GM12878 (cell line): ENCODE data around the gene PGBD5. TPM values are rescaled to one million over a fixed set of nuclear protein-coding genes. Genes with fewer than 3 reads are reported as not detected.

Experiments used
- ATAC-seq: fragments of 200-7000 bp; cut with Tn5 transposase; 3 replicates; pipeline ENCODE4 v1.9.1; 2020; ENCODE audit warnings: mild to moderate bottlenecking, moderate library complexity
- BruUV-seq: library from RNA; stranded (reverse); fragments of 400-500 nt; replicated peaks from 2 replicates; lab custom pipeline; 2021; lab: Mats Ljungman, UMichigan
- CTCF ChIA-PET: fragments of 300-600 bp; sonication (Branson Sonifier 250); formaldehyde crosslinking; extraction: SDS; loops from one replicate; lab custom pipeline; 2021; ENCODE audit warnings: inconsistent platforms; lab: Yijun Ruan, JAX
- POLR2A ChIA-PET: fragments of 350-600 bp; formaldehyde crosslinking; extraction: SDS; loops from one replicate; lab custom pipeline; 2021; ENCODE audit warnings: inconsistent platforms; lab: Charles Lee
- RAD21 ChIA-PET: fragments of 300-600 bp; sonication (Branson Sonifier 250); formaldehyde crosslinking; loops from one replicate; lab custom pipeline; 2023; ENCODE audit warnings: antibody characterized with exemption; ENCODE audit not compliant: unreplicated experiment; lab: Charles Lee
- SMC1A ChIA-PET: fragments of 300-600 bp; sonication (Branson Sonifier 250); formaldehyde crosslinking; loops from one replicate; lab custom pipeline; 2023; ENCODE audit not compliant: unreplicated experiment, uncharacterized antibody; lab: Charles Lee
- DNase-seq: peaks from one replicate; pipeline ENCODE4 v3.0.0-alpha.2; 2011; ENCODE audit warnings: low read depth, low spot score
- FAIRE-seq: peaks from 3 replicates; lab custom pipeline; 2011; peaks lifted over from hg19 to GRCh38; lab: Jason Lieb, UNC
- H2AFZ ChIP-seq: 2 replicates; pipeline ENCODE4 v1.6.0; 2011; ENCODE audit warnings: low read depth, low read length, control low read depth; ENCODE audit not compliant: control insufficient read depth
- H3K27ac ChIP-seq: 2 replicates; pipeline ENCODE4 v1.5.1; 2011; ENCODE audit warnings: control low read depth; ENCODE audit not compliant: control insufficient read depth, insufficient read depth
- H3K27me3 ChIP-seq, 2 experiments: replicated peaks in 1 of 2; 2 replicates each; pipeline versions ENCODE4 v1.6.0 to v1.6.1; 2011; ENCODE audit warnings: low read length in 1 of 2; ENCODE audit not compliant: control insufficient read depth in 2 of 2, insufficient read depth in 2 of 2
- H3K36me3 ChIP-seq, 2 experiments: 2 replicates each; pipeline ENCODE4 v1.5.1; 2011; ENCODE audit warnings: low read length in 1 of 2; ENCODE audit not compliant: control insufficient read depth in 2 of 2, insufficient read depth in 2 of 2
- H3K4me1 ChIP-seq: 2 replicates; pipeline ENCODE4 v1.6.1; 2011; ENCODE audit warnings: mild to moderate bottlenecking, low read length, moderate library complexity, mixed read lengths; ENCODE audit not compliant: control insufficient read depth, insufficient read depth
- H3K4me2 ChIP-seq: 2 replicates; pipeline ENCODE4 v1.6.0; 2011; ENCODE audit warnings: control low read depth; ENCODE audit not compliant: control insufficient read depth, insufficient read depth
- H3K4me3 ChIP-seq: fragments of 200-600 bp; sonication (generic); 2 replicates; pipeline ENCODE4 v1.5.1; 2016
- H3K79me2 ChIP-seq: 2 replicates; pipeline ENCODE4 v1.6.0; 2011; ENCODE audit warnings: low read length; ENCODE audit not compliant: control insufficient read depth, insufficient read depth
- H3K9ac ChIP-seq: 2 replicates; pipeline ENCODE4 v1.8.0; 2011; ENCODE audit warnings: low read length, control low read depth, mixed read lengths; ENCODE audit not compliant: control insufficient read depth, insufficient read depth
- H3K9me3 ChIP-seq: replicated peaks from 3 replicates; pipeline ENCODE4 v1.5.1; 2011; ENCODE audit warnings: mild to moderate bottlenecking, low read length; ENCODE audit not compliant: control insufficient read depth, insufficient read depth
- H4K20me1 ChIP-seq: 2 replicates; pipeline ENCODE4 v1.6.0; 2011; ENCODE audit not compliant: control insufficient read depth, insufficient read depth
- ATF7 ChIP-seq: fragments of 450-650 bp; IDR thresholded peaks from 2 replicates; pipeline ENCODE4 v1.6.1; 2016; ENCODE audit warnings: low read depth, mild to moderate bottlenecking
- CBX3 ChIP-seq: fragments of 200-600 bp; sonication (generic); IDR thresholded peaks from 2 replicates; pipeline ENCODE4 v1.6.1; 2016; ENCODE audit warnings: low read depth, borderline replicate concordance
- EP300 ChIP-seq, 2 experiments: fragments of 150-350 bp in 1 of 2; IDR thresholded peaks; 2 replicates each; pipeline ENCODE4 v1.6.1; 2011 to 2012; ENCODE audit warnings: low read depth in 2 of 2, low read length in 2 of 2, borderline replicate concordance in 1 of 2, improper control_type of control experiment in 1 of 2, inconsistent platforms in 1 of 2; ENCODE audit not compliant: control insufficient read depth in 1 of 2
- HDAC2 ChIP-seq: fragments of 200-600 bp; sonication (generic); IDR thresholded peaks from 2 replicates; pipeline ENCODE4 v1.6.1; 2017
- IRF3 ChIP-seq: fragments of 450-650 bp; IDR thresholded peaks from 2 replicates; pipeline ENCODE4 v1.6.1; 2014; ENCODE audit warnings: mild to moderate bottlenecking
- TCF12 ChIP-seq: IDR thresholded peaks from 2 replicates; pipeline ENCODE4 v1.6.1; 2011; ENCODE audit warnings: low read depth, mild to moderate bottlenecking, low read length
- WGBS: methylation state at CpG from one replicate; pipeline ENCODE4 v1.1.6; 2016; ENCODE audit warnings: low lambda C conversion rate; ENCODE audit not compliant: insufficient replicate concordance, insufficient coverage; ENCODE audit errors: missing lambda C conversion rate; 5-methylcytosine and 5-hydroxymethylcytosine counted together
- in situ Hi-C: fragments of 300-500 bp; cut with MboI; formaldehyde crosslinking; loops from 9 replicates; pipeline ENCODE4 v1.14.3; 2018; ENCODE audit warnings: mixed read lengths
- intact Hi-C: fragments of 100-400 bp; cut with micrococcal nuclease; formaldehyde crosslinking; loops from one replicate; pipeline ENCODE4 v1.14.2; 2022; ENCODE audit not compliant: unreplicated experiment
- polyA plus RNA-seq, 11 experiments: library from polyadenylated mRNA; depleted of rRNA in 4 of 11; unstranded in 6 of 11; stranded (reverse) in 5 of 11; fragments of >200 nt; fragmentation: Nextera tagmentation in 4 of 11; fragmentation: Illumina TruSeq in 1 of 11; extraction: Ambion mirVana in 4 of 11; extraction: Trizol in 1 of 11; gene quantifications; 1 replicate in 1 of 11; 2 replicates in 10 of 11; pipeline versions ENCODE4 v1.2.1 to v1.2.3, GENCODE V29; 2011 to 2016; ENCODE audit warnings: inconsistent platforms in 2 of 11, missing spikeins in 2 of 11, low read depth in 1 of 11
- total RNA-seq, 4 experiments: library from RNA; depleted of rRNA in 3 of 4; stranded (reverse); fragments of >200 nt in 3 of 4; fragmentation: Illumina TruSeq in 1 of 4; extraction: Trizol in 1 of 4; gene quantifications; 2 replicates each; pipeline versions ENCODE4 v1.2.1 to v1.2.3, GENCODE V29; 2013 to 2021

Gene PGBD5
- total and polyA plus RNA-seq, 10 of the 15 experiments (the other 5 are each of a cell fraction or from before 2014, with no cell fraction given): 0.03 TPM; not detected in 9

- ChIA-PET CTCF (interaction anchor here (1.1 to 1.8 kb wide), 4 partner anchors 10 to 649 kb away, joined by 3 to 7 read pairs (median 4); no protein-coding TSS in a partner anchor), RAD21 (interaction anchor here (1.1 kb wide), 1 partner anchor 598 kb away, joined by 3 read pairs; no protein-coding TSS in a partner anchor), POLR2A (no interaction called here), SMC1A (interaction anchor here (0.6 to 1.4 kb wide), 5 partner anchors 415 to 687 kb away, joined by 3 read pairs; no protein-coding TSS in a partner anchor)
- ATAC-seq (no peak), FAIRE-seq (no peak), DNase-seq (no peak)
- in situ Hi-C loops (no loop called here), intact Hi-C loops (loop anchor here (10.0 kb wide), 1 partner anchor 1060 kb away; no protein-coding TSS in a partner anchor)
- no peak overlapping the region for H3K4me2 ChIP-seq
- BruUV-seq: no TSS peak
- no peaks in the 10 kb centered on the region for H3K36me3 ChIP-seq
- H3K9me3 ChIP-seq: no peaks in the 10 kb centered on the region
- H3K4me1 ChIP-seq: no peaks in the 10 kb centered on the region
- no peaks in the 10 kb centered on the region for H3K79me2 ChIP-seq
- H3K27me3 ChIP-seq: no peaks in the 10 kb centered on the region
- H3K4me3 ChIP-seq: no peak overlapping the region
- WGBS: 52% methylated on average over 6 of the region's 6 CpGs
- no peak overlapping the region for H2AFZ ChIP-seq
- no peaks in the 10 kb centered on the region for H4K20me1 ChIP-seq
- no peak for TF ChIP-seq ATF7
- no peak for TF ChIP-seq HDAC2
- no peak for TF ChIP-seq IRF3
- no peak overlapping the region for H3K9ac ChIP-seq
- no peak overlapping the region for H3K27ac ChIP-seq
Observed at GRCh38 chr1:230315099-230315498, 111.0 kb downstream of the PGBD5 start.

- no peak for DNase-seq
- no peak overlapping the region for H2AFZ ChIP-seq
- TF ChIP-seq TCF12 (no peak), CBX3 (no peak), EP300 (IDR thresholded peaks at IDR 0.05; ENCODE audit: borderline replicate concordance in 1 of 2, control insufficient read depth in 1 of 2, low read depth in 2 of 2, low read length in 2 of 2) (no peak)
- TF ChIP-seq, all 136 proteins: peak for 0
- 55% methylated on average over 8 of the region's 8 CpGs for WGBS
- Histone ChIP-seq H3K4me2 (no peak overlapping the region), H3K9me3 (no peaks in the 10 kb centered on the region), H3K36me3 (no peaks in the 10 kb centered on the region), H4K20me1 (no peaks in the 10 kb centered on the region), H3K27me3 (no peaks in the 10 kb centered on the region), H3K9ac (no peak overlapping the region), H3K4me1 (no peaks in the 10 kb centered on the region), H3K27ac (no peak overlapping the region), H3K4me3 (no peak overlapping the region), H3K79me2 (no peaks in the 10 kb centered on the region)
- ChIA-PET POLR2A (no interaction called here), RAD21 (interaction anchor here (1.1 kb wide), 2 partner anchors 8 to 598 kb away, joined by 3 read pairs; no protein-coding TSS in a partner anchor), CTCF (interaction anchor here (1.2 to 1.8 kb wide), 4 partner anchors 9 to 599 kb away, joined by 3 to 7 read pairs (median 4); no protein-coding TSS in a partner anchor), SMC1A (interaction anchor here (0.9 to 1.4 kb wide), 3 partner anchors 465 to 664 kb away, joined by 3 read pairs; no protein-coding TSS in a partner anchor)
- no TSS peak for BruUV-seq
- in situ Hi-C loops (loop anchor here (5.0 kb wide), 2 partner anchors 602 to 652 kb away; no protein-coding TSS in a partner anchor), intact Hi-C loops (loop anchor here (10.0 kb wide), 1 partner anchor 1059 kb away; no protein-coding TSS in a partner anchor)
- FAIRE-seq: no peak
- ATAC-seq: no peak
Observed at GRCh38 chr1:230314142-230314470, 112.0 kb downstream of the PGBD5 start.
